ENCODE measurements around the gene CDH4.

- TF ChIP-seq CTCF (IDR thresholded peaks at IDR 0.05) (no peak), EP300 (IDR thresholded peaks at IDR 0.05) (no peak)
Measured at GRCh38 chr20:61203320-61203719, 48.7 kb upstream of the CDH4 start.

Measured in ovary (tissue), 3 donors.